Cerebellar cortex (tissue), 1 donor: Measurements from ENCODE around the gene YAP1.

Source experiments
- DNase-seq: peaks from one replicate; pipeline ENCODE4 v3.0.0-alpha.2; 2015; ENCODE audit warnings: low spot score

The YAP1 gene

GRCh38 chr11:102109896-102110760 lies at the start of gene YAP1:
YAP1 (plus strand) TSS chr11:102110447; CDS start chr11:102110849, 402 bp downstream.
- peak; percentile 71 for DNase-seq

GRCh38 chr11:102061276-102061675 lies 49.0 kb upstream of the YAP1 start:
- DNase-seq: peak; percentile 7

- DNase-seq: no peak
Measured at GRCh38 chr11:102062106-102062505, 48.1 kb upstream of the YAP1 start.

- no peak for DNase-seq
Measured at GRCh38 chr11:102064316-102064715, 45.9 kb upstream of the YAP1 start.

- DNase-seq: no peak
Measured at GRCh38 chr11:102070766-102071165, 39.5 kb upstream of the YAP1 start.

GRCh38 chr11:102071497-102072472 lies 38.5 kb upstream of the YAP1 start:
- DNase-seq: no peak

- no peak for DNase-seq
Measured at GRCh38 chr11:102073253-102073652, 37.0 kb upstream of the YAP1 start.

- DNase-seq: no peak
Measured at GRCh38 chr11:102079625-102080024, 30.6 kb upstream of the YAP1 start.

- no peak for DNase-seq
Measured at GRCh38 chr11:102081313-102081712, 28.9 kb upstream of the YAP1 start.

- no peak for DNase-seq
Measured at GRCh38 chr11:102085864-102086551, 24.2 kb upstream of the YAP1 start.

- DNase-seq: no peak
Measured at GRCh38 chr11:102097186-102097585, 13.1 kb upstream of the YAP1 start.

- DNase-seq: no peak
Measured at GRCh38 chr11:102099755-102100154, 10.5 kb upstream of the YAP1 start.

GRCh38 chr11:102108734-102109440 lies 1.4 kb upstream of the YAP1 start:
- no peak for DNase-seq

GRCh38 chr11:102110761-102111010 lies 439 bp downstream of the YAP1 start:
- no peak for DNase-seq

GRCh38 chr11:102111011-102111786 lies 952 bp downstream of the YAP1 start:
- peak; percentile 67 for DNase-seq

GRCh38 chr11:102111787-102112508 lies 1.7 kb downstream of the YAP1 start:
- peak; percentile 26 for DNase-seq

- no peak for DNase-seq
Measured at GRCh38 chr11:102112509-102112821, 2.2 kb downstream of the YAP1 start.

GRCh38 chr11:102114032-102114431 lies 3.8 kb downstream of the YAP1 start:
- DNase-seq: no peak

- DNase-seq: peak; percentile 18
Measured at GRCh38 chr11:102115557-102115956, 5.3 kb downstream of the YAP1 start.

GRCh38 chr11:102116453-102117205 lies 6.4 kb downstream of the YAP1 start:
- no peak for DNase-seq
